HG03025 (cell line): Measurements from ENCODE around the gene ZBTB7A.

Experiments
- ATAC-seq: cut with Tn5 transposase; IDR thresholded peaks from one replicate; pipeline ENCODE4 v1.9.1; 2021; ENCODE audit warnings: mild to moderate bottlenecking, moderate library complexity; ENCODE audit not compliant: unreplicated experiment, low FRiP score

ZBTB7A gene

DNA sequence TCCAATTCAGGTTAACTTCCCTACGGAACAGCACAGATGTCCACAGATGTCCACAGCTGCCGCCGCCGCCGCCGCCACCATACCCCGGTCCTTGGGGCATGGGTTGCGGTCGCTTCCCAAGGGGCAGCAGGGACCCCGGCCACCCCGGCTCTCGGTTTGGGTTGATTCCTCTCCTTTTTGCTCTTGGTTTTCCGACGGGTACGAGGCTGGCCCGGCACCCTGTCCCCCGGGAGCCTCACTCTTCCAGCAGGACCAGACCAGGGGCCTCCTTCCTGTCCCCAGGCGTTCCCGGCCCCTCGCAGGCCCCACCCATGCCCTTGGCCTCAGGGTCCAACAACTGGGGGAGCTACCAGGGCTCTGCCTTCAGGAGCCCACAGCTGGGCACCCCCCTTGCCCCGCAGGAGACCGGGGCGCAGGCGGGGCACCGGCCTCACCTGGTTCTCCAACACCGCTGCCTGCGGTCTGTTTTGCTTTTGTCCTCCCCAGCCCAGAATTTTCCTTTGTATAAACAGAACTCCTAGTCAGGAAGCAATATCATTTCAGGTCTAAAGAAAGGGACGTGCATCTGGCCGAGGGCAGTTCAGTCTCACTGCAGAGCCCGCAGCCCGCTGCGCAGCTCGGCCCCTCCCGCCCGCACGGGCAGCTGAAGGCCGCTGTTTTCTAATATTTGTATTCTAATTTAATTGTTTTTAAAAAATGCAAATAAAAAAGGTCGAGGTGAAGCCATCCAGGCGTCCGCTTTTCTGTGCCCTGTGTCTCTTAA, 27.9 kb downstream of the ZBTB7A start:
- ATAC-seq, result no peak

DNA sequence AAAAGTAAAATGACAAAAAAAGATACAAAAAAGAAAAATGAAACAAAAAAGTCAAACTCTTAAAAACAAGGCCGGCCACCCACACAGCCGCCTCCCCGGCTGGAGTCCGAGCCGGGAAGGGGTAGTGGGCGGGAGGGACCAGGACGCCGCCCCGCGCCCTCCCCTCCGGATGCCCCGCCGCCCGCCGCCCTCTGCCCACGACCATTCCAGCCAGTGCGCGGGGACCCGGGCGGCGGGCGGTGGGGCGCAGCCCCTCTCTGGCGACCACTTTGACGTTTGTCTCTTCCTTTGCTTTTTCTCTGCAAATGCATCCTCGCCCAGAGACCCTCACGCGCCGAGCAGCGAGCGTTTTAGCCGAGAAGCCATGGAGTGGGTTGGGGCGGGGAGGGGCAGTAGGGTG, 28.6 kb downstream of the ZBTB7A start:
- ATAC-seq, result no peak

DNA sequence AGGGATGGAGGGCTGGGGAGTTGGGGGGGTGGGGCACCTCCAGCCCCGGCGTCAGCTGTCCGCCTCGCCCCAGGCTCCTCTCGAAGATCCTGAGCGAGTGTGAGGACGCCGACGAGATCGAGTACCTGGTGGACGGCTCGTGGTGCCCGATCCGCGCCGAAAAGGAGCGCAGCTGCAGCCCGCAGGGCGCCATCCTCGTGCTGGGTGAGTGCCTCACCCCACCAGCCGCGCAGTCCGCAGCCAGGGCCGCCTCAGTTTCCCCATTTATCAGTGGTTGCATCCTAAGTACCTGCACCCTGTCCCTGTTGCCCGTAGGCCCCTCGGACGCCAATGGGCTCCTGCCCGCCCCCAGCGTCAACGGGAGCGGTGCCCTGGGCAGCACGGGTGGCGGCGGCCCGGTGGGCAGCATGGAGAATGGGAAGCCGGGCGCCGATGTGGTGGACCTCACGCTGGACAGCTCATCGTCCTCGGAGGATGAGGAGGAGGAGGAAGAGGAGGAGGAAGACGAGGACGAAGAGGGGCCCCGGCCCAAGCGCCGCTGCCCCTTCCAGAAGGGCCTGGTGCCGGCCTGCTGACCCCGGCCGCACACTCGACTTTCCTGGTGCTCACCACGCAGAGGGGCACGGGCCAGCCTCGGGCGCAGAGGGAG, 29.3 kb downstream of the ZBTB7A start:
- no peak for ATAC-seq

DNA sequence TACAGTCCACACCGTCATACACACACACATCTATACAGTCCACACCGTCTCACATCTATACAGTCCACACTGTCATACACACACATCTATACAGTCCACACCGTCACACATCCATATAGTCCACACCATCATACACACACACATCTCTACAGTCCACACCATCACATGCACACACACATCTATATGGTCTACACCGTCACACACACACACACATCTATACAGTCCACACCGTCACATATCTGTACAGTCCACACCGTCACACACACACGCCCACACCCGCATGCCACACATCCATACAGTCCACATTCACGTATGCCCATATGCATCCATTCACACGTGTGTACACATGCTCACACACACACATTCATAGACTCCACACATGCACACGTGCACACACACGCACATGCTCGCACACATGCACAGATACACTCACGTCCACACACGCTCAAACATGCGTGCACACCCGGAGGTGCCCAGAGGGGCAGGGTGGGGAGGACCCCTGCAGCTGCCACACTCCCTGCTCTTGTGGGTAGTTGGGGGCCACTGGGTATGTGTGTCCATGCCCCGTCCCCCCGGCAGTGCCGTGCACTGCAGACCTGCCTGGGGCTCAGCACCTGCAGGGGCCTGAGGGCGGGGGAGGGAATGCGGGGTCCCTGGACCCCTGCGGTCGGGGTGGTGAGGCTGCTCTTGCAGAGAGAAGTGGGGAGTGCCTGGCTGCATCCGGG, 30.0 kb downstream of the ZBTB7A start:
- ATAC-seq, result no peak

DNA sequence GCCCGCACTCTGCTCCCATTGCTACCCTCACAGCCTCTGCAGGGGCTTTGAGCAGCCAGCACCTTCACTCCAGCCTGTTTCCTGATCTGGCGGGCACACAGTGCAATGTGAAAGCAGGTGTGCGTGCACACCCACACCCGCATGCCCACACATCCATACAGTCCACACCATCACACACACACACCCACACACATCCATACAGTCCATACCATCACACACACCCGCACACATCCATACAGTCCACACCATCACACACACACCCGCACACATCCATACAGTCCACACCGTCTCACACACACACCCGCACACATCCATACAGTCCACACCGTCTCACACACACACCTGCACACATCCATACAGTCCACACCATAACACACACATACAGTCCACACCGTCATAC, 31.1 kb downstream of the ZBTB7A start:
- ATAC-seq, result no peak

DNA sequence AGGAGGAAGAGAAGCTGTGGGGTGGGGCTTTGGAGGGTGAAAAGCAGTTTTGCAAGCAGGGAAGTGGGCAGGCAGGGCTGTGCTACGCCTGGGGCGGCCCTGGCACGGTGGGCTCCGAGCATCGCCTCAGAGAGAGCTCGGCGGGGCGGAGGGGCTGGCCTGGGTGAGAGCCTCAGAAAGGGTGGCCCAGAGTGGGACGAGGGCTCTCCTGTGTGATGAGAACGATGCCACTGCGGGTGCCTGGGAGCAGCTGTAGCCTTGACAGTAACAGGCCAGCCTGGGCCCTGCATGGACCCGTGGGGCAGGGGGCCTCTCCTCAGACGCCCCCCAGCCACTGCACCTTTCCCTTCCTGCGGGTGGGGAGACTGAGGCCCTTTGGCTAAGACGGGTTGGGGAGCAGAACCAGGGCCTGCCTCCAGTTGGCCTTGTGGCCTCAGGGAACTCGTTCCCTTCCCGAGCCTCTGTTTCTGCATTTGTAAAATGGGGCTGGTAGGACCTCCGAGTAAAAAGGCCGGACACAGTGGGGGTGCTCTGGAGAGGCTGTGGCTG, 31.6 kb downstream of the ZBTB7A start:
- ATAC-seq, result no peak

DNA sequence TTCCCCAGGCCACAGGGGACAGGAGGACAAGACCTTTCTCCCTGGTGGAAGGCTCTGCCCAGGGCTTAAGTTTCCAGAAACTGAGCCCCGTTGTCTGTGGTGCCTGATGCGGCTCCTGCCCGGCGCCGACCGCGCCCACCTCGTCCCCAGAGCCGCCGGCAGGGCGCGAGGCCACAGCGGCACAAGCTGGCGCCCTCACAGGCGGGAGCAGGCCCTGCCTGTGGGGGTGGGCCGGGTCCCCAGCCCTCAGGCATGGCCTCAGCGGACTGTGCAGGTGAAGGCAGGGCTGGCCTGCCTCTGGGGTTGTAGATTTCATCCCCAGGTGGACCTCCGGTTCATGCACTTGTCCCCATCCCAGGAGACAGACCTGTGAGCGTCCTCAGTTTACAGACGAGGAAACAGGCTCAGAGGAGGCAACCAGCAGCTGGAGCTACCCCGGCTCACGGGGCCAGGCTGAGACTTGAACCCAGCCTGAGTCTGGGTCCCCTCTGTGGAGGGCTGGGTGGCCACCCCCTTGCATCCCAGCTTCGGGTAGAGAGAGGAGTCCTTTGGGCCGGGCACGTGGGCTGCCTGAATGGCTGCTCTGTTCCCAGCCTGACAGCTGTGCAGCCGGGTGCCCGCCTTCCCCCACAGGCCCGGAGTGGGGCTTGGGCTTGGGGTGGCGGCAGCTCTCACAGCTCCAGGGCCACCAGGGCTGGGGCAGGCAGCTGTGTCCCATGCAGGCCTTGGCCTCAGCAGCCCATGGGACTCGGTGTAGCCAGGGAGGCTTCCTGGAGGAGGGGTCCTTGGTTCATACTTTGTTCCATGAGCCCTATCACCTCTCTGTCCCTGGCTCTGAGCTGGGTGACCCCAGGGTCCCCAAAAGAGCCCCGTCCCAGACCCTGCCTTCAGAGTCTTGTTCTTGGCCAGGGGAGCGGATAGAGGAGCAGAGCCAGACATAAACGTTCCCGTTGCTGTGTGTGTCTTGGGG, 32.4 kb downstream of the ZBTB7A start:
- no peak for ATAC-seq

DNA sequence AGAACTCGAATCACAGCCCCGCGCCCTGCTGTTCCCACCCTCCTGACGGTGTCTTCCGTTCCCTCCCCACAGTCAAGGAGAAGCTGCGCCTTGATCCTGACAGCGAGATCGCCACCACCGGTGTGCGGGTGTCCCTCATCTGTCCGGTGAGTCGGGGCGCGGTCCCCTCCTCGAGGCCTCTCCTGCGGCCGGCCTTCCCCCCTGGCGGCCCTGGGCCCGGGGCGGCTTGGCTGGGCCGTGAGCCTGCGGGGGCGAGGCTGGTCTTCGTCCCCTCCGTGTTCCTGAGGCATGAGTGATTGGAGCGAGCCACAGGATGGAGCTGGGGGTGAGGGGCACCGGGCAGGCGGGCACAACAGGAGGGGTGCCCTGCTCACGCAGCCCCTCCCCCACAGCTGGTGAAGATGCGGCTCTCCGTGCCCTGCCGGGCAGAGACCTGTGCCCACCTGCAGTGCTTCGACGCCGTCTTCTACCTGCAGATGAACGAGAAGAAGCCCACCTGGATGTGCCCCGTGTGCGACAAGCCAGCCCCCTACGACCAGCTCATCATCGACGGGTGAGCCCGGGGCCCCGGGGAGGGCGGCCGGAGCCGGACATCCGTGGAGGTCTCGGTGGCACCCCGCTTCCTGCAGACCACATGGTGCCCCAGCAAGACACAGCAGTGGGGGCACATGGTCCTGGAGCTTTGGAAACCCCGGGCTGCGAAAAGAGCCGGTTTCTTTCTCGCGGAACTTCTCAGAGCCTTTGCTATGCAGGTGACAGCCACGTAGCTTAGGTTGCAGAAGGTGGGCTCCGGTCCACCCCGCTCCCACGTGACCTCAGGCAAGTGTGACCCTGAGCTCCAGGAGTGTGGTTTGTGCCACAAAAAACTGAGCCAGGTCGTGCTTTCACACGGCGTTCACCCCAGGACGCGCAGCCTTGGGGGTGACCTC, 33.4 kb downstream of the ZBTB7A start:
- no peak for ATAC-seq

DNA sequence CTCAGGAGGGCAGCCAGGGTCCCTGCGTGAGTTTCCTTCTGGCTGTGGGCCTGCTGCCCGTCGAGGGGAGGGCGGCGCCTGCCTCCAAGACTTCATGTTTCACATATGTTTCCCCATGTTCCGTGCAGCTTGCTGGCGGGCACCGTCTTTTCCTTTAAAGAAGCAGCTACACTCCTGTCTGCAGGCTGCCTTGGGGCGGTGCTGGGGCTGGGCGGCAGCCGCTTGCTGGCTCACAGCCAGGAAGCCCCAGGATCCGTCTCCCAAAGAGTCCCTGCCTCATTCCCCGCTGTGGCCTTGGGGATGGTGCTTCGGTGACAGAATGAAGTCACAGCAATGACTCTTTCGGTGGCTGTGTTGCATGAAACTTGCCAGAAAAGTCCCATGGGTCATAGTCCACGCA, 34.3 kb downstream of the ZBTB7A start:
- ATAC-seq, result no peak

DNA sequence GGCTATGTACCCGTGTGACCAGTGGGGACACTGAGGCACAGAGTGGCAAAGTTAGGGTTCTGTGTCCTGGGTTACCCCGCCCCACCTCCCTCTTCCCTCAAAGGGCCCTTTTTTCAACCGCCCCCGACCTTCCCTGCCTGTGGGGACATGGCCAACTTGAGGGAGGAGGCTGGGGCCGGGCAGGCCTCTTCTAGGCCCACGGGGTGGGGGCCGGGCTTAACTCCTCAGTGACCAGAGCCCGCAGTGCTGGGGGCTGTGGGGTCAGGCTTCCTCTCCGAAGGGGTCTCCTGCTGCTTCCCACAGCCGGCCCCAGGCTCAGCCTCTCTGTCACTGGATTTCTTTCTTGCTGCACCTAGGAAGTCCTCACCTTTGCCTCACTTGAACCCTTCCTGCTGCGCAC, 35.3 kb downstream of the ZBTB7A start:
- no peak for ATAC-seq

DNA sequence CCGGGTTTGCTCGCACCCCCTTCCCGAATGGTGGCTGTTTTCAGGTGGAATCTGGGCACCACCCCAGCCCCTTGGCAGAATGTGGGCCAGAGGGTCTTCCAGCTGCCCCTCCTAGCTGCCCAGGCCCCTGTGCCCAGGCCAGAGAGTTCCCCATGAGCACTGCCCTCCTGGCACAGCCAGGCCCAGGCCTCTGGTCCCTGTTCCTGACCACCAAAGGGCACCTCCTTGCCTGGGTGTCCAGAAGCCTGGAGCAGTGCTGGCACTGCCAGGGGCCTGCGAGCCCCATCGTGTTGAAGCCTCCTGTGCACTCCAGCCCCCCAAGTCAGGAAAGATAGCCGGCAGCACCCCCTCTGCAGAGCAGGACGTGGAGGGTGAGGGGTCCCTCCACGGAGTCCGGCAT, 35.7 kb downstream of the ZBTB7A start:
- no peak for ATAC-seq

DNA sequence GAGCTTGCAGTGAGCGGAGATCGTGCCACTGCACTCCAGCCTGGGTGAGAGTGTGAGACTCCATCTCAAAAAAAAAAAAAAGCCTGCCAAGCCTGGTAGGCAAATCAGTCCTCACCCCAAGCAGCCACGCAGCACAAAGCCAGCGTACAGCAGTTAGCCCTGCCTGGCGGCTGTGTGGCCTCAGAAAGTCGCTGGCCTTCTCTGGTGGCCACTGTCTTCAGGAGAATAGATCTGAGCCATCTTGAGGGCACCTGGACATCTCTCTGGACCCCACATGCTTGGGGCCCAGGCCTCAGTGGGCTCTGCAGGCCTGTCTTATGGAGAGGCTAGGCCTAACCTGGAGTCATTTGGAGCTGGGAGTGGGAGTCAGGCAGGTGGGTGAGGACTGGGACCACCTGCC, 36.1 kb downstream of the ZBTB7A start:
- ATAC-seq, result no peak

DNA sequence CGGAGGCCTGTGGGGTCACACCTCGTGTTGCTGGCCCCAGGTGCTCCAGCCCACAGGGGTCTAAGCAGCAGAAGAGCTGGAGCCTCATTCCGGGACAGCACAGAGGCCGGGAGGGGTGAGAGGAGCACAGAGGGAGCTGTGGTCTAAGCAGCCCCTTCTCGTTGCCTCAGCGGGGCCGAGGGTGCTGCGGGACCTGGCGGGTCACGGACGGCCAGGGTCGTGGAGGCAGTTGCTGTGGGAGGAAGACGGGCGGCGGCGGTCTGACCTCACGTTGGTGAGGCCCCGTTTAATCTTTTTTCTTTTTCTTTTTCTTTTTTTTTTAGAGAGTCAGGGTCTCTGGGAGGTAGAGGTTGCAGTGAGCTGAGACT, 37.5 kb downstream of the ZBTB7A start:
- ATAC-seq, result no peak

DNA sequence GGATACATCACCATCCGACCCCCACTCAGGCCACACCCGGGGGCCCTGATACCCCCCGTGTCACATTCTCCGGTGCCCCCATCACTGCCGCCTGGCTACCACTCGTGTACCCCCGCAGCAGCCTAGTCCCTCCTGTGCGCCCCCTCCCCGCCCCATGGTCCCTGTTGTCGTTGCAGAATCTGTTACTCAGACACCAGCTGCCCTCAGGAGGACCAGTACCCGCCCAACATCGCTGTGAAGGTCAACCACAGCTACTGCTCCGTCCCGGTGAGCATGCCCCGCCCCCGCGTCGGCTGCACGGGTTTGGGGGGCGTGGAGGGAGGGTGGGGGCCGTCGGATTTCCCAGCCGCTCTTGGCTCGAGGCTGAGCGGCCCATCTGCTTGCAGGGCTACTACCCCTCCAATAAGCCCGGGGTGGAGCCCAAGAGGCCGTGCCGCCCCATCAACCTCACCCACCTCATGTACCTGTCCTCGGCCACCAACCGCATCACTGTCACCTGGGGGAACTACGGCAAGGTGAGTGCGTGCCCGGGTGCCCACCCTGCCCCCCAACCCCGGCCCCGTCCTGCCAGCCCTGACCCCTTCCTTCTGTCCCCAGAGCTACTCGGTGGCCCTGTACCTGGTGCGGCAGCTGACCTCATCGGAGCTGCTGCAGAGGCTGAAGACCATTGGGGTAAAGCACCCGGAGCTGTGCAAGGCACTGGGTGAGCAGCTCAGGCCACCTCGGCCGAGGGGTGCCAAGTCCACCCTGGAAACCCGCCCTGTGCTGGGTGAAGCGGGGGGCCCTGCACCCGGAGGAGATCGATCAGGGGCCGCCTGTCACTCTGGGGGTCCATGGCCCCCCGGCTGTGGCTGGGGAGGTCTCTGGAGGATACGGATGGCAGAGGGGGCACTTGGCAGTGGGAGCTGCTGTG, 38.1 kb downstream of the ZBTB7A start:
- no peak for ATAC-seq

DNA sequence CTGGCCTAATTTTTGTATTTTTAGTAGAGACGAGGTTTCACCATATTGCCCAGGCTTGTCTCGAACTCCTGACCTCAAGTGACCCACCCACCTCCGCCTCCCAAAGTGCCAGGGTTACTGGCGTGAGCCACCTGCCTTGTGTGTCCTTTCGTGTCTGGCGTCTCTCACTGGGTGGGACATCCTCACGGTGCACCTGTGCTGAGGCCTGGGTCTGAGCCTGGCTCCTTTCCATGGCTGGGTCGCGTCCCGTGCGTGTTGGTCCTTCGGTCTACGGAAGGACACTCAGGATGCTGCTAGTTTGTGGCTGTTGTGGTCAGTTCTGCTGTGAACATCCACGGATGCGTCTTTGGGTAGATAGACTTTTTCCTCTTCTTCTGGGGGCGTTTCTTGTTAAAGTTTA, 39.6 kb downstream of the ZBTB7A start:
- no peak for ATAC-seq

DNA sequence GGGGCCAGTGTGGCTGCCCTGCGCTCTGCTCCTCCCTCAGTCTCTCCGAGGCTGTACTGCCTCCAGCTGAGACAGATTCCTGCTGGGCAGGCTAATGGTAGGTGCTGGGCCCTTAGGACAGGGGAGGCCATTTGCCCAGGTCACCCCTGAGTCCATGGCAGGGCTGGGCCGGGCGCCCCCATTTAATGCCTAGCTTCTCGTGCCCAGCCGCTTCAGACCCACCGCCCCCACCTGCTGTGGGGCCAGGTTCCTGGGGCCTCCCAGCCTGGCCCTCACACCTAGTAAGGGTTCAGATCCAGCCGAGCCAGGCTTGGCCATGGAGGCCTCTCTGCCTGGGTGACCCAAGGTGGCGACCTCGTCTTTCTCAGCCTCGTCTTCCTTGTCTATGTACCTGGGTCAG, 41.4 kb downstream of the ZBTB7A start:
- ATAC-seq, result no peak

DNA sequence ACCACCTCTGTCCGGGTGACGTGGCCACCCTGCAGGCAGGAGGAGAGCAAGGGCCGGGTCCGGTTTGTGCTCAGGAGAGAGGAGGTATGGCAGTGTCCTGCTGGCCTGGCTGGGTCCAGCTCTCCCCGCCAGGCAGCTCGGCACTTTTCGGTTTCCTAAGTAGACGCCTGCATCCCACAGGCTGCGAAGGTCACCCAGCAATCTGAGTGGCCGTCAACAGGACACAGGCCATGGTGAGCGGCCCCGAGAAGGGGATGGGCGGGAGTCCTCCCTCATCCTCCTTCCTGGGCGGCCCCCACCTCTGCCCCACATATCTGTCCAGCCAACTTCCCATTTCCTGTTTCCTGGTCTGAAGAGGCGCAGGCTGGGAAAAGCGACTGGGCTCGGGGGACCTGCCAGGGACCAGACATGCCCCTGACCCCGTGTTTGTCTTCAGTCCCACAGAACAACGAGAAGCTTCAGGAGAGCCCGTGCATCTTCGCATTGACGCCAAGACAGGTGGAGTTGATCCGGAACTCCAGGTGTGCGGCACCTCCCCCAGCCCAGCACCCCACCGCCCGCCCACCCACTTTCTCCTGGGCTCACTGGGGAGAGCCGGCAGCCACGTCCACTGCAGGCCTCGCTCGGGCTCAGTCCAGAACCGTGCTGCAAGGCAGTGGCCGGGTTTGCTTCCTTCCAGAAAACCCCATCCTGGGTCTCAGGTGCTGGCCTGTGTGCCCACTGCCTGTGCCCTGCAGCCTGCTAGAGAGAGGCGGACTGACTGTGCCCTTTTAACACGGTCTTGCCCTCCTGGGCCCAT, 42.9 kb downstream of the ZBTB7A start:
- no peak for ATAC-seq
